GM12878 (cell line): ENCODE measurements around the gene TRERF1. TPM values are rescaled to one million over a fixed set of nuclear protein-coding genes. Genes with fewer than 3 reads are reported as not detected.

ENCODE experiments used
- CHD4 ChIP-seq: fragments of 200-600 bp; sonication (generic); IDR thresholded peaks from 2 replicates; pipeline ENCODE4 v1.6.1; 2016; ENCODE audit warnings: mild to moderate bottlenecking
- E4F1 ChIP-seq: fragments of 450-650 bp; IDR thresholded peaks from 2 replicates; pipeline ENCODE4 v1.6.1; 2018; ENCODE audit warnings: borderline replicate concordance, mild to moderate bottlenecking; ENCODE audit not compliant: partially characterized antibody
- MTA2 ChIP-seq: fragments of 450-650 bp; IDR thresholded peaks from 2 replicates; pipeline ENCODE4 v1.6.1; 2016; ENCODE audit warnings: low read depth, mild to moderate bottlenecking, moderate library complexity
- NFYA ChIP-seq: IDR thresholded peaks from 2 replicates; pipeline ENCODE4 v1.6.1; 2011; ENCODE audit warnings: low read depth, mild to moderate bottlenecking, low read length, improper control_type of control experiment, borderline replicate concordance
- REST ChIP-seq: IDR thresholded peaks from 2 replicates; pipeline ENCODE4 v1.6.1; 2012; ENCODE audit warnings: mild to moderate bottlenecking, low read depth, low read length
- SKIL ChIP-seq: fragments of 450-650 bp; IDR thresholded peaks from 2 replicates; pipeline ENCODE4 v1.6.1; 2017; ENCODE audit warnings: mild to moderate bottlenecking, low read depth, inconsistent platforms; ENCODE audit not compliant: poor library complexity, severe bottlenecking
- TBL1XR1 ChIP-seq: IDR thresholded peaks from 2 replicates; pipeline ENCODE4 v1.6.1; 2012; ENCODE audit warnings: low read depth, low read length, improper control_type of control experiment
- ZBTB40 ChIP-seq: fragments of 450-650 bp; IDR thresholded peaks from 2 replicates; pipeline ENCODE4 v1.6.1; 2016; ENCODE audit warnings: mild to moderate bottlenecking, moderate library complexity, borderline replicate concordance
- polyA plus RNA-seq, 11 experiments: library from polyadenylated mRNA; depleted of rRNA in 4 of 11; unstranded in 6 of 11; stranded (reverse) in 5 of 11; fragments of >200 nt; fragmentation: Nextera tagmentation in 4 of 11; fragmentation: Illumina TruSeq in 1 of 11; extraction: Ambion mirVana in 4 of 11; extraction: Trizol in 1 of 11; gene quantifications; 1 replicate in 1 of 11; 2 replicates in 10 of 11; pipeline versions ENCODE4 v1.2.1 to v1.2.3, GENCODE V29; 2011 to 2016; ENCODE audit warnings: inconsistent platforms in 2 of 11, missing spikeins in 2 of 11, low read depth in 1 of 11
- total RNA-seq, 4 experiments: library from RNA; depleted of rRNA in 3 of 4; stranded (reverse); fragments of >200 nt in 3 of 4; fragmentation: Illumina TruSeq in 1 of 4; extraction: Trizol in 1 of 4; gene quantifications; 2 replicates each; pipeline versions ENCODE4 v1.2.1 to v1.2.3, GENCODE V29; 2013 to 2021

TRERF1 gene
- total and polyA plus RNA-seq, 10 of the 15 experiments (the other 5 are each of a cell fraction or from before 2014, with no cell fraction given): 2.2 to 19.4 (median 7.2) TPM

GRCh38 chr6:42350911-42351310, 100.8 kb downstream of the TRERF1 start (continued):
- TF ChIP-seq NFYA (no peak), ZBTB40 (no peak), E4F1 (no peak), CHD4 (no peak), SKIL (no peak), REST (no peak), TBL1XR1 (no peak), MTA2 (no peak)
